NCI-H460 (cell line): ENCODE measurements around the gene RUNX1. TPM values are rescaled to one million over a fixed set of nuclear protein-coding genes. Genes with fewer than 3 reads are reported as not detected.

Experiments used
- DNase-seq: peaks from one replicate; pipeline ENCODE4 v3.0.0-alpha.2; 2016; ENCODE audit warnings: low read depth; ENCODE audit errors: extremely low read depth
- total RNA-seq: library from RNA; depleted of rRNA; stranded (reverse); fragments of >200 nt; shearing (Covaris generic); gene quantifications from 2 replicates; pipeline ENCODE4 v1.2.3, GENCODE V29; 2014

The RUNX1 gene
- total RNA-seq, 1 experiment from 2014 or later = 7.3 TPM

DNA sequence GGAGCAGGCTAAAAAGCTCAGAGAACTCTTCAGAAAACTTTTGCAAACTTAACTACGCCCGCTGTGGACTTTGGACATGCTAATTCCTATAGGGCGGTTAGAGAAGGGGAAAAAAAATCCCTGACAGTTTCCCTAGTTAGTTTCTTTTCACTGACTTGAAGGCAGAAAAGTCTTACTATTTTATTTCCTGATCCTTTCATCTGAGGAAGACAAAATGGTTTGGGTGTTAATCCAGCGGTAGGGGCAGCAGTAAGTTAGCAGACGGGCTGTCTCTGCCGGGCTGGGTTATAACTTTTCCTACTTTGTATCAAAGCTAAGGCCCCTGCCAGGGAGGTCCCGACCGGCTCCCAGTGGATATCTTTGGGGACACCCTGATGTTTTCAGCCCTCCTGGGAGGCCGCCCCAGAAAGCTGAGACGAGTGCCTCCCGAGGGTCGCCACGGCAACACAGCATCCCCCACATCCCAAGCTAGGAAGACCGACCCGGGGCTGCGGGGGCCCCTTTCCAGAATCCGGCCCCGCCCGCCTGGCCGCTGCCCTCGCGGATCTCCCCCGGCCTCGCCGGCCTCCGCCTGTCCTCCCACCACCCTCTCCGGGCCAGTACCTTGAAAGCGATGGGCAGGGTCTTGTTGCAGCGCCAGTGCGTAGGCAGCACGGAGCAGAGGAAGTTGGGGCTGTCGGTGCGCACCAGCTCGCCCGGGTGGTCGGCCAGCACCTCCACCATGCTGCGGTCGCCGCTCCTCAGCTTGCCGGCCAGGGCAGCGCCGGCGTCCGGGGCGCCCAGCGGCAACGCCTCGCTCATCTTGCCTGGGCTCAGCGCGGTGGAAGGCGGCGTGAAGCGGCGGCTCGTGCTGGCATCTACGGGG lies 162.6 kb downstream of the RUNX1 start:
- DNase-seq = no peak

GRCh38 chr21:34885626-34886239 lies 163.4 kb downstream of the RUNX1 start:
- no peak for DNase-seq

- DNase-seq = no peak
Measured at GRCh38 chr21:34885125-34885524, 164.0 kb downstream of the RUNX1 start.

GRCh38 chr21:34884346-34884929 lies 164.7 kb downstream of the RUNX1 start:
- no peak for DNase-seq

DNA sequence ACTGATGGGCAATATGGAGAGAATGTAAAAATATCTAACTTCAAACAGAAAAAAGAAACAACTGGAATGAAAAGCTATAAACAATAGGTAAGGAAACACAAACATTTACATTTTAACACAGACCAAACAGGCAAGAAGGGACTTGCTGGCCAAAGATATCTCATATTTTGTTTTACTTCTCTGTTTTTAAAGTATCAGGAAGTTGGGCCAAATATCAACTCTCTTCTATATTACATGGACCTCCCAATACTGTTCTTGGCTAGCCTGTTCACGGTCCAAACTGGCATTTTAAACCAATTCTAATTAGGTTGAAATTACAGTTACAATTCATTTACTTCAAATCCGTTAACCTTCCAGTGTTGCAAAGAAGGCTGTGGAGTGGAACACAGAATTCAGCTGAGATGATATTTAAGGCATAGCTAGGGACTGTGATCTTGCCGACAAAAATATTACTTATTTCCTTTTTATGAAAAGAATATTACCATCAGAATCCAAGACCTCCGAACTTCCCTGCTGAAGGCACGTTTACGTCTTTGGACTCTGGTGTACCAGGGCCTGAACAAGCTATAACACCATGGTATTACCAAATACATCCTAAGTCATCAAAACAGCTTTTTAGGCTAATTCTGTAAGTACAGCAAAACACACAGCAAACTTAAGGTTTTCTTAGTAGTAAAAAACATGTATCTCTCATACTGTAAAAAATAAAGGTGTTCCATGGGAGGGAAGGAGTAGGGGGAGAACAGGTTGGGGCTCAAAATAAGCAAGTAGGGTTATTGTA lies 165.4 kb downstream of the RUNX1 start:
- no peak for DNase-seq

DNA sequence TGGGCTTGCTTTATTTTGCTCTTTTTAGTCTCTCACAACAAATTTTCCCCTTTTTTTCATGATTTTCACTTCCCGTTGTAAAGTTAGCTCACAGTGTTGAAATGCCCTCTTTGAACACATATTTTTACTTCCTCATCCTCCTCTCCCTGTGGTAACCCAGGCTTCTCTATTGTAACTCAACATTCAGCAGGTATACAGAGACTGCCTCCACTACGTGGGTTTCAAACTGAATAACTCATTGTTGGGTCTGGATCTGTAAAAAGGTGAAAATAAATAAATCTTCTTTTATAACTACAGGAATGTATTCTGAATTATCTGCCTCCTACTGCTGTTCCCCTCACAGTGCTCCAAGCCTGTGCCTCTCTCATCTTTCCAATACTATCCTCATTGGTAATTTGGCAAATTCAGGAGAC lies 166.4 kb downstream of the RUNX1 start:
- no peak for DNase-seq

- DNase-seq = no peak
Measured at GRCh38 chr21:34881839-34882371, 167.2 kb downstream of the RUNX1 start.

DNA sequence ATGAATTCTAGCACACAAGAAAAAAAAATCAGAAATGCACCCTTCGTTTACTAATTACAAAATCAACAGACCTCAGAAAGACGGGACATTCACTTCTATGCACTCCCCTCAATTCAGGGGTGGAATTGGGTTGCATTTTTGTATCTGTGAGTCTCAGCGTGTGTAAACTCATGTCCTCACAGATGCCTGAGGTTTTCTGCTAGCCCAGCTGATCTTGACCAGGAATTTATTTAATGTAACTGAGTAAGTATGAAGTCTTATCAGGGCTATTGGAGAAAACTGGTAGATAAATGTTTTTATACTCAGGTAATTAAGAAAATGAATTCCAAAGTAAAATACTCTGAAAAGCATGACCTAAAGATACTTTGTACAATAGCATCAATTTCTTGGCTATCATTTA lies 167.7 kb downstream of the RUNX1 start:
- no peak for DNase-seq

DNA sequence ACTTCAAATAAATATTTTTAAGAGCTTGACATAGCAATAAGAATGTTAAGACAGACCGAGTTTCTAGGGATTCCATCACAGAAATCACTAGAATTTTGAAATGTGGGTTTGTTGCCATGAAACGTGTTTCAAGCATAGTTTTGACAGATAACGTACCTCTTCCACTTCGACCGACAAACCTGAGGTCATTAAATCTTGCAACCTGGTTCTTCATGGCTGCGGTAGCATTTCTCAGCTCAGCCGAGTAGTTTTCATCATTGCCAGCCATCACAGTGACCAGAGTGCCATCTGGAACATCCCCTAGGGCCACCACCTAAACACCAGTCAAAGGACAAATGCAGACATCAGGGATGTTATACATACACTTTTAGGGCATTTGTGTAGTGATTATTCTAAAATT lies 168.7 kb downstream of the RUNX1 start:
- no peak for DNase-seq

DNA sequence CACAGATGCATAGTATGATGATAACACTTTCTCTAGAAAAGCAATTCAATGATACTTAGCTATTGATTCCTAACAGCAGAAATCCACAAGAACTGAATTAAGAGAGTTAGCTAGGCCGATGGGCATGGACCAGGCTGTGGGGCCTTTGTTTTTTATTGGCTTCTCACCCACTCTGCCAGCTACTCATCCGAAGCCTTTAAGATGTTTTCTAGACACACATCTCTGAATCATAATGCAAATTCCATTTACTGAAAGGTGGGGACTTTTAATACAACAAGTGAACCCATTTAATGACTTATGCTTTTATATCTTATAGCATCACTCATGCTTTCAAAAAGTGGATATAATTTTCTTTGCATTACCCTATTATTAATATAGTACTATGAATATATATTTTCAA lies 170.2 kb downstream of the RUNX1 start:
- DNase-seq = no peak

GRCh38 chr21:34878501-34878900 lies 170.6 kb downstream of the RUNX1 start:
- DNase-seq = no peak

DNA sequence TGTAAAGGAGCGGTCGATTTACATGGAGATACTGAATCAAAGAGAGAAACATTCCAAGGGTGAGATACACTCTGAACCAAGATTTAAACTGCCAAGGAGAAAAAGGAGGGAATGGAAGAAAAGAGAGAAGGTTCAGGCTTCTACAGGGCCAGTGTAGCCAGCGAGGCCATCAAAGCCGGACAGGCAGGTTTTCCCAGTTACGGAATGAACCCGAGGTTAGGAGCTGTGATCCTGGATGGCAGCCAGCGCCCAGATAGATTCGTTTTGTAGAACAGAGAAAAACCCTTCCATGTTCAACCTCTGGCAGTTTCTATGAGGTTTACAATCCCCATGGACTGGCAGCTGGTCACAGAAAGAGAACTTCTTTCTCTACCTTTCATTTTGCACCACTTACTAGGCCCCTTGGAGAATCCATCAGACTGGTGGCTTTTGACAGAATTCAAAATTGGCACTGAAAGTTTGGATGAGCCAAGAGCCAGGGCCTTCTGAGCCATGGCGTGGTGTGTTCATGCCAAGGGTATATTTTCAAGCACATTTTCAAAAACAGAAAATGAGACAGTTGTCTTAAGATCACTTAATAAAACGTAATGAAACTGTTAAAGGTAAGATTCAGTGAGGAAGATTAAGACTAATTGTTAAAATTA lies 171.5 kb downstream of the RUNX1 start:
- DNase-seq = no peak

- no peak for DNase-seq
Measured at GRCh38 chr21:34875830-34876229, 173.3 kb downstream of the RUNX1 start.

GRCh38 chr21:34874684-34875513 lies 174.2 kb downstream of the RUNX1 start:
- DNase-seq = no peak

DNA sequence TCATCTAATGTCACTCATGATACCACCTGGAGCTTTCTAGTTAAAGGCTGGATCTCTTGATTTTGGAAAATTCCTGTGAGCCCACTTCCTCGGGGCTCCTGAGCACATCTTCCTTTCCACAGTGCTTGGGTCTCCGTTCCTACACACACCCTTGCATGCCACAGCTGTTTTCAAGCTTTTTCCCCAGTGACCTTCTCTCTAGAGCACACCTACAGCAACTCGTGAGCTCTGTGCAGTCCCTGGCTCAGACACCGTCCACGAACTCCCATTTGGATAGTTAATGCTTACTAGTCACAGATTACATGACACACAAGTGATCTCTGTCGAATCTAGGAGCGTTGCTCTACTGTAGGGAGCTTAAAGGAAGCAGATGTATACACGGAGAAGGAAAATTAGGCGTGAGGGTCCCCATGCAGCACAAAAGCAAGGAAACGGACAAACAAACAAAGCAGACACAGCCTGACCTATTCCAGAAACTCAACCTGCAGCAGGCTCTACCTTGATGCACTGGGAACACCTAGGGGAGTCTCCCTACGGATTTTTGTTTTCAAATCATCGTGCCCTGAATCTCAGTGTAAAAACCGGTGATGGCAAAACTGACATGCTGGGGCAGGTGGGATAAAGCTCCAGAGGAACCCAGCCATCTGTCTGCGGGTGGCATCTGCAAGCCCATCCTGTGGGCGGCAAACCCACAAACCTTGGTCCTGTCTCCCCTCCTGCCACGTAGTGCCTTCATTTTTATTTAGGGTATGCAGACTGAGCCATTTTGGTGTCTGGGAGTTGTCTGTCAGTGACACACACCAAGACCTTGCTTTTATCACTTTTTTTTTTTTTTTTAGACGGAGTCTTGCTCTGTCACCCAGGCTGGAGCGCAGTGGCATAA lies 177.8 kb downstream of the RUNX1 start:
- no peak for DNase-seq

DNA sequence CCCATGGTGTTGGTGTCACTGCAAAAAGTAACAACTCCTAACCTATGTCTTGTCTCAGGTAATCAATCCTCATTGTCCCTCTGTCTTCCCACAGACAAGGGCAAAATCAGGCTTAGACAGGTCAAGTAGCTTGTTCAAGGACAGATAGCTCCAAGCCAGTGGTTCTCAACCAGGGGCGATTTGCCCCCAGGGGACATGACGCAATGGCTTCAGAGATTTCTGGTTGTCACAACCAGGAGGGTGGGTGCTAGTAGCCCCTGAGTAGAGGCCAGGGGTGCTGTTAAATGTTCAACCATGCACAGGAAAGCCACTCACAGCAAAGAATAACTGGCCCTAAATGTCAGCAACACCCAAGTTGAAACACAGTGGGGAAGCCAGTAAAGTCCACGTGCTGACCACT lies 178.9 kb downstream of the RUNX1 start:
- DNase-seq = no peak

- no peak for DNase-seq
Measured at GRCh38 chr21:34869545-34869944, 179.6 kb downstream of the RUNX1 start.

DNA sequence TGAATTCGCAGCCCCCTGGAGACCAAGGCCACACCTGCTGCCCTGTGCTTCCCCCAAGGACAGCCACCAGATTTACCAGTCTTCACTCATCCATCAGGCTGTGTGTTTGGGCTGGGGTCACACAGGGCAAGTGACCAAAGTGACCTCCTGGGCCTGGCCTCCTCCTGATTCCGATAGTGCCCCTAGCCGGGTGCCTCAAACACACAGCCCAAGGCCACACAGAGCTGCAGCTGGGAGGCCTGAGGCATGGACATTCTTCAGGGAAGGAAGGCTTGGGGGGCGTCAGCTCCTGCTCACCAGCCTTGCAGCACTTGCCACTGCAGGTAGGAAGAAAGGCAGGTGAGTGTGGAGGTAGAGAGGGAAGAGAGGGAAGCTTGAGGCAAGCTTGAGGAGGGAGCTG lies 181.3 kb downstream of the RUNX1 start:
- DNase-seq = no peak
